Measurements from ENCODE around the gene ICA1. TPM values are rescaled to one million over a fixed set of nuclear protein-coding genes. Genes with fewer than 3 reads are reported as not detected.

The ICA1 gene
- total and polyA plus RNA-seq, 2 experiments from 2014 or later, result 45.2 to 83.7 TPM

GRCh38 chr7:8160250-8160649 lies 101.7 kb downstream of the ICA1 start:
- H3K79me2 ChIP-seq (replicated peaks; ENCODE audit: insufficient read depth), result no peaks in the 10 kb centered on the region
- H3F3A ChIP-seq (replicated peaks; ENCODE audit: low read depth), result no peaks in the 10 kb centered on the region
- no peak overlapping the region for H3K4me3 ChIP-seq
- Mint-ChIP-seq H3K27me3 (ENCODE audit: insufficient read depth, low read depth, poor library complexity) (peaks cover 2% of the 10 kb centered on the region), H3K4me1 (peaks cover 24% of the 10 kb centered on the region), H3K9me3 (no peaks in the 10 kb centered on the region; the same call in 2 of the 3 replicates), H3K4me3 (no peak overlapping the region), H3K36me3 (ENCODE audit: low read depth) (peaks cover 3% of the 10 kb centered on the region; the same call in 1 of the 3 replicates), H3K27ac (no peak overlapping the region)
- peaks cover 4% of the 10 kb centered on the region; the same call in 1 of the 2 replicates for H3K36me3 ChIP-seq (ENCODE audit: insufficient read depth)
- no peaks in the 10 kb centered on the region for H3K27me3 ChIP-seq (ENCODE audit: insufficient read depth)
- H4K20me1 ChIP-seq (replicated peaks; ENCODE audit: insufficient read depth), result no peaks in the 10 kb centered on the region; the same call in 1 of the 2 replicates
- no peak overlapping the region for H2AFZ ChIP-seq
- no peaks in the 10 kb centered on the region; the same call in 1 of the 2 replicates for H3K4me1 ChIP-seq (ENCODE audit: insufficient read depth)
- ATAC-seq (no peak), DNase-seq (ENCODE audit: low spot score) (no peak)
- no peak overlapping the region for H3K27ac ChIP-seq (ENCODE audit: low read depth)
- no peak overlapping the region for H3K4me2 ChIP-seq
- no peaks in the 10 kb centered on the region for H3K9me2 ChIP-seq (ENCODE audit: insufficient read depth)
- TF ChIP-seq REST (IDR thresholded peaks at IDR 0.05; ENCODE audit: unreplicated experiment) (no peak), ZNF462 (CRISPR knock-in tag; IDR thresholded peaks at IDR 0.05) (no peak), ZNF114 (CRISPR knock-in tag; IDR thresholded peaks at IDR 0.05) (no peak), STAT1 (IDR thresholded peaks at IDR 0.05; ENCODE audit: unreplicated experiment) (no peak), ETS1 (IDR thresholded peaks at IDR 0.05) (no peak), JUNB (IDR thresholded peaks at IDR 0.05; ENCODE audit: unreplicated experiment) (no peak), EZH2 (IDR thresholded peaks at IDR 0.05; ENCODE audit: low read depth, unreplicated experiment) (no peak), ZNF331 (CRISPR knock-in tag; IDR thresholded peaks at IDR 0.05; ENCODE audit: low read depth) (no peak), NANOG (IDR thresholded peaks at IDR 0.05; ENCODE audit: borderline replicate concordance) (no peak), CTCF (conservative IDR thresholded peaks at IDR 0.05; ENCODE audit: low read depth in 2 of 2) (no peak)
